ENCODE results near the gene KHNYN.
"Not testable (repeated sequence)": the region's sequence is repeated elsewhere in the genome, so short reads cannot be mapped to it uniquely, and the experiment has no call there.

The KHNYN gene

DNA sequence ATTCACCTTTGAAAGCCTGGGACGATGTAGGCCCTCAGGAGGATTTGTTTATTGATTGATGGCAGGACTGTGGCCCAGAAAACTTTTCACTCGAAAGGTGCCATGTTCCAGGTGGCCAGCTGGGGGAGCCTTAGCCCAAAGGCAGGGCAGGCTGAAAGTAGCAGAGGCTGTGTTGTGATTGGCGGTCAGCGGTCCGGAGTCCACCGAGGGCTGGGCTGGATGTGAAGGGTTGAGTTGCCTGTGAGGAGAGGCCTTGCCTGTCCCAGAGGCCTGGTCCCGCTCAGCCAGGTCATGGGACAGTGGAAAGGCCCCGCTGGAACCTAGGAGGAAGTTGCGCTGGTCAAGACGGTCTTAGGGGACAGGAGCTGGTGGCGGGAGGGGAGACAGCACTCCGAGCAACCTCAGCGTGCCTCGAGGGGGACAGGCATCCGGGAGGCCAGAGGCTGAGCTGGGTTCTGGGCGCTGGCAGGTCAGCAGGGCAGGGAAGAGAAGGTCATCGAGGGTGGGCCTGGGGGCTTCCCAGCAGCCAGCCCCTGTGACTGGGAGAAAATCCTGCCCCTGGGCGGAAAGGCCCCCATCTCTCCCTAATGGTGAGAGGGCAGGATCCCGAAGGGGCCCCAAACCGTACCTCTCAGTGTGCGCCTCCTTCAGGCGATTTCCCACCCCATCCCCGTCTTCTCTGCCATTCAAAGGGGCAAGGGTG is 52.0 kb downstream of the KHNYN start:
- DNase-seq = peak; percentile 35

DNA sequence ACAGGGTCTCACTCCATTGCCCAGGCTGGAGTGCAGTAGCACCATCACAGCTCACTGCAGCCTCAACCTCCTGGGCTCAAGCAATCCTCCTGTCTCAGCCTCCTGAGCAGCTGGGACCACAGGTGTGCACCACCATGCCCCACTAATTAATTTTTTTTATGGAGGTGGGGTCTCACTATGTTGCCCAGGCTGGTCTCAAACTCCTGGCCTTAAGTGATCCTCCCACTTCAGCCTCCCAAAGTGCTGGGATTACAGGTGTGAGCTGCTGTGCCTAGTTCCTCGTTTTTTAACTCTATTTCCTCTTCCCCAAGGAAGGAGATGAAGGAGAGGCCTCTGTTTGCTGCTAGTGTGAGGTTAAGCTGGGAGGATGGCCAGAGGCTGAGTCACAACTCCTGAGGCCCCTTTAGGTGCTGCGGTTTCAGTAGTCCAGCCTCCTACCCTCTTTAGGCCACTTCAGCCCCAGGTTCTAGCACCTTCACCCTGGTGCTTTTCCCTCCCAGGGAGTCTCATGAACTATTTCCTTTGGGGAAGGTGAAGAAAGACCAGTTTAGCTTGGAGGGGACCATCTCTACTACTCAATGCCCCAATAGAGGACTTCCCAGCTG is 53.0 kb downstream of the KHNYN start:
- DNase-seq = not testable (repeated sequence)

GRCh38 chr14:24483604-24484252 is 54.0 kb downstream of the KHNYN start:
- DNase-seq = no peak
